Panc1 (cell line): Measurements from ENCODE around the gene PDE3B.
"Not testable (repeated sequence)": the region's sequence is repeated elsewhere in the genome, so short reads cannot be mapped to it uniquely, and the experiment has no call there.

ENCODE experiments used
- CTCF ChIP-seq: fragments of 450-650 bp; IDR thresholded peaks from 2 replicates; pipeline ENCODE4 v1.5.1; 2017; ENCODE audit warnings: mild to moderate bottlenecking
- REST ChIP-seq, 2 experiments: IDR thresholded peaks; 2 replicates each; pipeline ENCODE4 v1.6.1; 2011 to 2012; ENCODE audit warnings: low read depth in 2 of 2, control low read depth in 1 of 2, low read length in 1 of 2, mild to moderate bottlenecking in 1 of 2, moderate library complexity in 1 of 2; ENCODE audit not compliant: insufficient read depth in 1 of 2

GRCh38 chr11:14743667-14744066 is 100.1 kb downstream of the PDE3B start:
- TF ChIP-seq CTCF; REST (IDR thresholded peaks at IDR 0.05; ENCODE audit: insufficient read depth in 1 of 2, low read depth in 2 of 2, low read length in 1 of 2): not testable (repeated sequence)
